MM.1S (cell line): ENCODE measurements around the gene DNASE1L2.

Experiments used
- DNase-seq: peaks from one replicate; pipeline ENCODE4 v3.0.0-alpha.2; 2015
- H2AFZ ChIP-seq: fragments of 300-600 bp; sonication (generic); 2 replicates; pipeline ENCODE4 v1.6.0; 2016; ENCODE audit warnings: antibody characterized with exemption, low read length
- H3F3A ChIP-seq: fragments of 300-600 bp; sonication (generic); 2 replicates; pipeline ENCODE4 v1.6.1; 2016; ENCODE audit warnings: mild to moderate bottlenecking, antibody characterized with exemption, low read length, moderate library complexity, mixed read lengths; ENCODE audit not compliant: insufficient read depth
- H3K27ac ChIP-seq: fragments of 300-600 bp; sonication (generic); 2 replicates; pipeline ENCODE4 v1.5.1; 2016; ENCODE audit warnings: mild to moderate bottlenecking, low read length
- H3K27me3 ChIP-seq: fragments of 300-600 bp; sonication (generic); replicated peaks from 2 replicates; pipeline ENCODE4 v1.6.0; 2016; ENCODE audit warnings: low read length; ENCODE audit not compliant: insufficient read depth
- H3K36me3 ChIP-seq: fragments of 300-600 bp; sonication (generic); replicated peaks from 2 replicates; pipeline ENCODE4 v1.6.1; 2016; ENCODE audit warnings: mild to moderate bottlenecking, low read length, mixed read lengths; ENCODE audit not compliant: insufficient read depth
- H3K4me1 ChIP-seq: fragments of 300-600 bp; sonication (generic); 2 replicates; pipeline ENCODE4 v1.6.1; 2016; ENCODE audit warnings: low read length, mixed read lengths
- H3K4me2 ChIP-seq: fragments of 300-600 bp; sonication (generic); 2 replicates; pipeline ENCODE4 v1.6.0; 2016; ENCODE audit warnings: low read depth, low read length
- H3K4me3 ChIP-seq: fragments of 300-600 bp; sonication (generic); 2 replicates; pipeline ENCODE4 v1.5.1; 2016; ENCODE audit warnings: low read length, mixed read lengths
- H3K79me2 ChIP-seq: fragments of 300-600 bp; sonication (generic); 2 replicates; pipeline ENCODE4 v1.6.1; 2016; ENCODE audit warnings: mixed run types, low read length, mixed read lengths
- H3K9ac ChIP-seq: fragments of 300-600 bp; sonication (generic); 2 replicates; pipeline ENCODE4 v1.6.1; 2016; ENCODE audit warnings: low read length, mixed read lengths
- H3K9me2 ChIP-seq: fragments of 300-600 bp; sonication (generic); replicated peaks from 2 replicates; pipeline ENCODE4 v1.6.1; 2016; ENCODE audit warnings: mild to moderate bottlenecking, low read length, mixed read lengths; ENCODE audit not compliant: insufficient read depth
- H3K9me3 ChIP-seq: fragments of 300-600 bp; sonication (generic); replicated peaks from 2 replicates; pipeline ENCODE4 v1.6.1; 2016; ENCODE audit warnings: mild to moderate bottlenecking, low read length, mixed read lengths; ENCODE audit not compliant: insufficient read depth
- H4K20me1 ChIP-seq: fragments of 300-600 bp; sonication (generic); 2 replicates; pipeline ENCODE4 v1.6.1; 2016; ENCODE audit warnings: mild to moderate bottlenecking, low read length, moderate library complexity, mixed read lengths; ENCODE audit not compliant: insufficient read depth
- EZH2 ChIP-seq: fragments of 300-600 bp; sonication (generic); optimal IDR thresholded peaks from 2 replicates; pipeline ENCODE3; 2017; ENCODE audit warnings: low read depth, mild to moderate bottlenecking, antibody characterized with exemption, low read length, mixed read lengths
- EZH2phosphoT487 ChIP-seq: fragments of 300-600 bp; sonication (generic); IDR thresholded peaks from 2 replicates; pipeline ENCODE4 v1.6.1; 2018; ENCODE audit warnings: antibody characterized with exemption, low read length
- TF ChIP-seq, protein P1 (sequence below): fragments of 300-600 bp; sonication (generic); IDR thresholded peaks from 2 replicates; pipeline ENCODE4 v1.5.1; 2016; ENCODE audit warnings: antibody characterized with exemption, low read length, mixed read lengths

DNASE1L2 gene

DNA sequence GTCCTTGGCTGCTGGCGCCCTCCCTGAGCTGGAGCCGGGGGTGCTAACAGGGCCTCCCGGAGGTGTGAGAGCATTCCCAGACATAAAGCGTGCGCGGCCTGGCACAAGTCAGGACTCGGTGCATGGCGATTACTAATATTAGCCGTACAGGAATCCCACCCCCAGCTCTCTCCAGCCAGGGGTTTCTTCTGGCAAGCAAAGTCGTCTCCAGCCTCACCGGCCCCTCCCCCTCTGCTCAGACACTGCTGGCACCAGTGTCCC lies 44.9 kb upstream of the DNASE1L2 start:
- H2AFZ ChIP-seq, result no peak overlapping the region
- no peaks in the 10 kb centered on the region for H3K9me3 ChIP-seq
- H3K9me2 ChIP-seq, result no peaks in the 10 kb centered on the region
- H3K4me2 ChIP-seq, result no peak overlapping the region
- no peaks in the 10 kb centered on the region for H3K79me2 ChIP-seq
- no peaks in the 10 kb centered on the region for H3F3A ChIP-seq
- H3K4me1 ChIP-seq, result no peaks in the 10 kb centered on the region
- H4K20me1 ChIP-seq, result no peaks in the 10 kb centered on the region
- no peak overlapping the region for H3K4me3 ChIP-seq
- peaks cover 84% of the 10 kb centered on the region for H3K27me3 ChIP-seq
- no peak overlapping the region for H3K27ac ChIP-seq
- H3K36me3 ChIP-seq, result no peaks in the 10 kb centered on the region
- no peak overlapping the region for H3K9ac ChIP-seq
- no peak for DNase-seq
- TF ChIP-seq EZH2, result no peak
- TF ChIP-seq, protein P1, sequence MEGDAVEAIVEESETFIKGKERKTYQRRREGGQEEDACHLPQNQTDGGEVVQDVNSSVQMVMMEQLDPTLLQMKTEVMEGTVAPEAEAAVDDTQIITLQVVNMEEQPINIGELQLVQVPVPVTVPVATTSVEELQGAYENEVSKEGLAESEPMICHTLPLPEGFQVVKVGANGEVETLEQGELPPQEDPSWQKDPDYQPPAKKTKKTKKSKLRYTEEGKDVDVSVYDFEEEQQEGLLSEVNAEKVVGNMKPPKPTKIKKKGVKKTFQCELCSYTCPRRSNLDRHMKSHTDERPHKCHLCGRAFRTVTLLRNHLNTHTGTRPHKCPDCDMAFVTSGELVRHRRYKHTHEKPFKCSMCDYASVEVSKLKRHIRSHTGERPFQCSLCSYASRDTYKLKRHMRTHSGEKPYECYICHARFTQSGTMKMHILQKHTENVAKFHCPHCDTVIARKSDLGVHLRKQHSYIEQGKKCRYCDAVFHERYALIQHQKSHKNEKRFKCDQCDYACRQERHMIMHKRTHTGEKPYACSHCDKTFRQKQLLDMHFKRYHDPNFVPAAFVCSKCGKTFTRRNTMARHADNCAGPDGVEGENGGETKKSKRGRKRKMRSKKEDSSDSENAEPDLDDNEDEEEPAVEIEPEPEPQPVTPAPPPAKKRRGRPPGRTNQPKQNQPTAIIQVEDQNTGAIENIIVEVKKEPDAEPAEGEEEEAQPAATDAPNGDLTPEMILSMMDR, result no peak
- no peak for TF ChIP-seq EZH2phosphoT487

DNA sequence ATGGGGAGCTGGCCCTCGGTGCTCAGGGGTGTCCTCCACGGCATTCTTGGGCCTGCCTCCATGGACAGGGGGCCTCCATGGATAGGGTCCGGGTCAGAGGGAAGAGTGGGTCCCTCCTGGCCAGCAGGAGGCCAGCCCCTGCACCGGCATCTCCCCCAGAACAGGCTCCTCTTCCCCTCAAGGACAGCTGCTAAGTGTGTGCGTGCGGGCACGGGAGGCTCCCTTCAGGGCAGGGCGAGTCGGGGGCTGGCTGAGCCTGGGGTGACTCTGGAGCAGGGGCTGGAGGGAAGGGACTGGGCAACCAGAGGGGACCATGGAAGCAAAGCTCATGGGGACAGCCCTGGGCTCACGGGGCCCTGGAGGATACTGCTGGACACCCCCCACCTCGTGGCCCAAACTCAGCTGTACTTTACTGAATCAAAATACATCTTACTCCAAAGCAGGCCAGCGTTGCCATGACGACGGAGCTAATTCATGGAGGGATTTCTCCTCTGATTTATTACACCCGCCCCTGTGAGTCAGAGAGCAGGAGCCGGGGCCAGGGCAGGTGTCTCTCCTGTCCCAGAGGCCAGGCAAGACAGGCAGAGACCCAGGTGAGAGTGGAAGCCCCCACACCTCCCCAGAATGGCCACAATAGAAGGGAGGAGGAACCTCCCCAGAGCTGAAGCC lies 41.9 kb upstream of the DNASE1L2 start:
- no peaks in the 10 kb centered on the region for H3K4me1 ChIP-seq
- DNase-seq, result no peak

DNA sequence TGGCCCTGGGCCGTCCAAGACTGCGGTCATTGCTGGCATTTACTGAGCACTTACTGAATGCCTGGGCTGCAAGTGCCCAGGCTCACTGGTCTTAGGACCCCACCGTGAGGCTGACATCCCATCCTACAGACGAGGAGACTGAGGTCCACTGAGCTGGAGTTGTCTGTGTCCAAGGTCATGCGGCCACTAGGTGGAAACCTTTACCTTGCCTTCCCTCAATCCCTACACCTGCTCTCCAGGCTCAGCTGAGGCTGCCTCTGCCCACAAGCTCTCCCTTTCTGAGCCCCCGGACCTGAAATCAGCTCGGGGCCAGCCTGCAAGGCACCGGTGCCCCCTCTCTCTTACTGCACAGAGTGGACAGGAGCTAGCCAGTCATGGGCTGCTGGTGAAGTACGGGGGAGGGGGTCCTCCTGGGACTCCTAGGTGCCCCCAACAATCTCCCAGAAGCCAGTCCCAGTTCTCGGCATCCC lies 41.4 kb upstream of the DNASE1L2 start:
- Histone ChIP-seq H3K9ac (no peak overlapping the region), H3K27ac (no peak overlapping the region), H3K9me3 (no peaks in the 10 kb centered on the region), H3K4me3 (no peak overlapping the region), H3K4me2 (no peak overlapping the region), H2AFZ (no peak overlapping the region), H3K9me2 (no peaks in the 10 kb centered on the region), H3K27me3 (peaks cover 90% of the 10 kb centered on the region), H3K36me3 (no peaks in the 10 kb centered on the region), H4K20me1 (no peaks in the 10 kb centered on the region), H3K4me1 (no peaks in the 10 kb centered on the region), H3K79me2 (no peaks in the 10 kb centered on the region), H3F3A (no peaks in the 10 kb centered on the region)
- peak; percentile 53 for DNase-seq
- TF ChIP-seq EZH2phosphoT487, result no peak
- no peak for TF ChIP-seq EZH2
- TF ChIP-seq, protein P1, result peak; percentile 62

More for the DNA sequence above, 41.9 kb upstream of the DNASE1L2 start:
- no peaks in the 10 kb centered on the region for H3F3A ChIP-seq
- no peak overlapping the region for H3K4me3 ChIP-seq
- no peak for TF ChIP-seq EZH2
- no peak for TF ChIP-seq EZH2phosphoT487
- TF ChIP-seq, protein P1, result no peak
- no peaks in the 10 kb centered on the region for H3K36me3 ChIP-seq
- no peaks in the 10 kb centered on the region for H4K20me1 ChIP-seq
- no peaks in the 10 kb centered on the region for H3K9me3 ChIP-seq
- H3K27ac ChIP-seq, result no peak overlapping the region
- no peak overlapping the region for H3K4me2 ChIP-seq
- no peaks in the 10 kb centered on the region for H3K9me2 ChIP-seq
- H3K27me3 ChIP-seq, result peaks cover 84% of the 10 kb centered on the region
- no peaks in the 10 kb centered on the region for H3K79me2 ChIP-seq
- H2AFZ ChIP-seq, result no peak overlapping the region
- no peak overlapping the region for H3K9ac ChIP-seq
